Colon (tissue), 2 donors: ENCODE measurements around the gene PIK3AP1.
"Not testable (repeated sequence)": the region's sequence is repeated elsewhere in the genome, so short reads cannot be mapped to it uniquely, and the experiment has no call there.

ENCODE experiments used
- FAIRE-seq: peaks from 2 replicates; lab custom pipeline; 2012; peaks lifted over from hg19 to GRCh38; lab: Jason Lieb, UNC
- donor health status: control.
- donor health status: control.

The PIK3AP1 gene

GRCh38 chr10:96695975-96696634, 24.2 kb downstream of the PIK3AP1 start:
- FAIRE-seq: no peak

DNA sequence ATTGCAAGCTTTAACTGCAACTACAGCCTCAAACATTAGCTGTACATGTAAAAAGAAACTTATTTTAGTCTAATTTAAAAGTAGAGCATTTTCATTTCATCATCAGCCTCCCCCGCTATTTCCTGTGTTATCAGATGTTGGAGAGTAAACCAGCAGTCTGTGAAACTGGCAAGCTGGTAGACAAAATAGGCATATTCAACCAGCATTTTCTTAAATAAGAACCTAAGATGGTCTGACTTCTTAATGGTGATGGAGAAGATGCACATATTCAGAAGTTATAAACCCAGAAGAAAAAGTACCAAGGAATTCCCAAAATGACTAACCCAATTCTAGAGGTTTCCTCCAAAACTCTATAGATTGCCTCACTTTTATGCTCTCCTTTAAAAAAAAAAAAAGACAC, 24.9 kb downstream of the PIK3AP1 start:
- no peak for FAIRE-seq

GRCh38 chr10:96693431-96693830, 26.9 kb downstream of the PIK3AP1 start:
- no peak for FAIRE-seq

DNA sequence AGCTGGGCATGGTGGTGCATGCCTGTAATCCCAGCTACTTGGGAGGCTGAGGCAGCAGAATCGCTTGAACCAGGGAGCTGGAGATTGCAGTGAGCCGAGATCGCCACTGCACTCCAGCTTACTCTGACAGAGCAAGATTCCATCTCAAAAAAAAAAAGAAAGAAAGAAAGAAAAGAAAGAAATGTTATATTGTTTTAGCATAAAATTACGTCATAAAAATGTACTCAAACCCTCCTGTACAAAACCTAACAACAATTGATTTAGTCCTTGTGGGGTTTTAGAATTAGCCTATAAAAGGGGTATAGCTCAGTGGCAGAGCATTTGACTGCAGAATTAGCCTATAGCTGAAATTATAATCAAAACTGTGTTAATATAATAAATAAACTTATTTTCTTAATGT, 27.9 kb downstream of the PIK3AP1 start:
- FAIRE-seq: no peak

- FAIRE-seq: no peak
These were observed 28.6 kb downstream of the PIK3AP1 start for GRCh38 chr10:96691761-96692160.

GRCh38 chr10:96690755-96691730, 29.3 kb downstream of the PIK3AP1 start:
- no peak for FAIRE-seq

DNA sequence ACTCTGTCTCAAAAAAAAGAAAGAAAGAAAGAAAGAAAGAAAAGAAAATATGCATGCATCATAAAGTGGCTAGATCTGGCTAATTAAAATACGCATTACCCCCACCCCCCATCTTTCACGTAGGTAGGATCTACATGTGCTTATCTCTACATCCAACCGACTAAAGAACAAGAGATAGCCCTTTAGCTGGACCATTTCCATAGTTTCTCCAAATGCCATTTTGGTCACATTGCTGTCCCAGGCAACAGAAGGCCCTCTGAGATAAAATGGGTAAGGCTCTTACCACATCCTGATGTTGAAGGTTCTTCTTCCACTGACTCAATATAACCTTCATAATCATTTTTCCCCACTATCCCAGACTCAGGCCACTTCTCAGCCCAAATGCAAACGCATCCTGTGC, 31.5 kb downstream of the PIK3AP1 start:
- FAIRE-seq: no peak

DNA sequence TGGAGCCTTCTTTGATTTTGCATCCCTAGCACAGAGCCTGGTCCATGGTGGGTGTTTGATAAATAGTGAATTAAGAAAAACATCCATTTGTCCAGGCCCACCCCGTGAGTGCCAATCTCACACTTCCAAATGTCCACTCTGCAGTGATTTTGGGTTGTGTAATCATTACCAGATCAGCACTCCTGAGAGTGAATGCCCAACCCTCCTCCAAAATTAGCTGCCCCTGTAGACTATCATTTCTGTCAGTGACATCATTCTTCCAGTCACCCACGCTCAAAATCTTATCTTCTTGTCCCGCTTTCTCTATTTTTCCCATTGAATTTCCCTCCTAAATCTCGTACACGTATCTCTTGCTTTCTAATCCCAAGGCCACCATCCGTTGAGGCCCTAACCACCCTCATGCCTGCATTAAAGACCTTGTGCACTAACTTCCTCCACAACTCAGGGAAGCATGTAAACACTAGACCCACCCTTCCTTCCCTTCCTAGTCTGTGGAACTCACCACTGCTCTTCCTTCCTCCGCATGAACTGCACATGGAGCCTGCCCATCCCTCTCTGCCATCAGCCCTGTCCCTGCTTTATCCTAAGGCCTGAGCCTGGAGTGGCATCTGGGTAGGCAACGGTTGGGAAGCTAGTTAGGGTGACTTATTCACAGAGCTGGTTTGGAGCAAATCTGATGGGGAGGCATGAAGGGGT, 32.8 kb downstream of the PIK3AP1 start:
- FAIRE-seq: no peak

DNA sequence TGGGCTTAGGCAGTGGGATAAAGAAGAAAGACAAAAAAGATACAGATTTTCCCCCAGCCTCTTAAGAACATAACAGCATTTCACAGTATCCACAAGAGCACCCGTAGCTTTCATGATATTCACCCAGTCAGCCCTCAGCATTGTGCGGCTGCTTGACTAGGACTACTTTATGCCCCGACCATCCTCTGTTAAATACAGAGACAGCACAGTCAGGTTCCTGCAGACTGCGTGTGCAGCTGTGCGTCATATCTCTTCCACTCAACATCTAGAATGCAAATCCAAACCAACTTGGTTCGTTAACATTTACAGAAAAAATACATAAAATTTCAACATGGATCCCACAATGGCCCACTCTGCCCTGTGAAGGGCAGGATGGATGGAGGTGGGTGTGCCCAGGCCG, 33.8 kb downstream of the PIK3AP1 start:
- no peak for FAIRE-seq

- no peak for FAIRE-seq
These were observed 35.0 kb downstream of the PIK3AP1 start for GRCh38 chr10:96685306-96685705.

DNA sequence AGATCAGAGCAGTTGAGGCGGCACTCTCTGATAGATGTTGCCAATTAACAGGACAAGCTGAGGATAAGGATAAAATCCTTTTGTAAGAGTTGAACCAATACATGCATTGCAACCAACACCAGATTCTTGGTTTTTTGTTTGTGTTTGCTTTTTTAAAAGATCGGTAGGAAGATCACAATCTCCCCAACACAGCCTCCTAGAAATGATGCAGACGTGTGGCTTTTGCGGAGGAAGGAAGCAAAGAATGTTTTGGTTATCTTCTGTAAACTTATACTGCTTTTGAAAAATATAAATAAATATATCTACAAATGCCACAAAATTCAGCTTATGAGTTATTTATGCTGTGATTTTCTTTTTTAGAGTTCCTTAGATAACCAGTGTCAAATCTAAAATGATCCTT, 35.5 kb downstream of the PIK3AP1 start:
- no peak for FAIRE-seq

DNA sequence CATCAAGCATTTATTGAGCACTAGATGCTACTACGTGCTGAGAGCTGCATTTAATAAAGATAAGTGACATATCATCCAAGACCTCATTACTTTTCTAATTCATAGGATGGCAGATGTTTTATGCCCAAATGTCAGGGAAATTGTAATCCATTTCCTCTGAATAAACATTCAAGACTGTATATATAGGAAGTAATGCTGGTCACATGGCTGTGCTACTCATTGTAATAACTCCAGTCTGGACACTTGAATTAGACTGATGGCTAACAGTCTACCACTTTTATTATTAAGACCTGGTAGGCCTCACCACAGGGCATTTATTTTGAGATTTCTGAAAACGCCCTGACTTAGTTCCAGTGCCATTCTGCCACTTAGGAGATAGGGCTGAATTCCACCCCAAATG, 36.6 kb downstream of the PIK3AP1 start:
- no peak for FAIRE-seq

- FAIRE-seq: no peak
These were observed 37.2 kb downstream of the PIK3AP1 start for GRCh38 chr10:96683065-96683464.

GRCh38 chr10:96681524-96681923, 38.8 kb downstream of the PIK3AP1 start:
- no peak for FAIRE-seq

GRCh38 chr10:96680463-96680862, 39.9 kb downstream of the PIK3AP1 start:
- FAIRE-seq: not testable (repeated sequence)

DNA sequence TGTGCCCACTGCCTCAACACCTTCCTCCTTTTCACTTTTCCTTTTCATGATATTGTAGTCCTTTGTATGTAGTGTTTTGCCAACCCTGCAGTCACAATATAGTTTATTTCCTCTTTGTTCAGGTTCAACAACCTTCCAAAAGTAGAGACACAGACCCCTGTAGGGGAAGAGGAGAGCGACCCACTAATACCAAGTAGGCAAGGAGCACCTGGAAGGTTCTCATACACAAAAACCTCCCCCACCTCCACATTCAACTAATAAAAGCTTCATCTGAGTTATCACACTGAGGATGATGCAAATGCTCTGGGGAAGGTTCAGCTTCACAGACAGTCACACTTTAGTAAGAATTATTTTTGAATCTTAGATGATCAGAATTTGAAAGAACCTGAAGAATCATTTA, 41.6 kb downstream of the PIK3AP1 start:
- no peak for FAIRE-seq

DNA sequence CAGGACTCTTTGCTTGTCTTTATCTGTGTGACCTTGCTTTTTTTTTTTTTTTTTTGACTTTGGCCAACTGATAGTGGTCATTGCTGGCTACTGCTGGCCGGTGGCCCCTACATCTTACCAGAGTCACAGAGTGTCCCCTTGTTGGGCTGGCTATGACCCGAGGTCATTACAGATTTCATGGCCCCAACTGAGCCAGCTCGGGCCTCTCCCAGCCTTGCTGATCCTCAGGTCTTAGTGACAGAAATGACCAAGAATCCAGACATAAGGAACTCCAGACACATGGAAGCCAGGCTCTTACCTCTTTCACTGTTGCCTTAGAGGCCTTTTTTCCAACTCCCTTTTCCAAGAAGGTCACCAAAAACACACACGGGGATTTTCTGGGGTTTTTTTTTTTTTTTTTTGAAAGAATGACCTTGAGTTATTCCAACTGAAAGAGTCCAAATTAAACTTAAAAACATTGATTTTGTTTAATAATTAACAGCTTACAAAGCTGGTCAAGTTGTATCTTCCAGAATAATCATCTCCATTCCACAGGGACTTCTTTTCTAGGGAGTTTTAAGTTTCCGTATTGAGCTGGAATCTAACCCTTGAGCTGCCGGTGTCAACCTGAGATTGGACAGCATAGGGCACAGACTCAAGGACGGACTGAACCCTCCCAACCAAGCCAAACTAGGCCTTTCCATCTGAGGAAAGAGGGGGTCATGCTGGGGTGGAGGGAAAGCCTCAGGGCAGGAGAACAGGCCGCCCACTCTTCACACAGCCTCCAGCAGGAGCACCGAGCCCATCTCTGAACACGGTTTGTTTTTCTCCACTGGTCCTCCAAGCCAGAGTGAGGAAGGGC, 43.8 kb downstream of the PIK3AP1 start:
- no peak for FAIRE-seq

DNA sequence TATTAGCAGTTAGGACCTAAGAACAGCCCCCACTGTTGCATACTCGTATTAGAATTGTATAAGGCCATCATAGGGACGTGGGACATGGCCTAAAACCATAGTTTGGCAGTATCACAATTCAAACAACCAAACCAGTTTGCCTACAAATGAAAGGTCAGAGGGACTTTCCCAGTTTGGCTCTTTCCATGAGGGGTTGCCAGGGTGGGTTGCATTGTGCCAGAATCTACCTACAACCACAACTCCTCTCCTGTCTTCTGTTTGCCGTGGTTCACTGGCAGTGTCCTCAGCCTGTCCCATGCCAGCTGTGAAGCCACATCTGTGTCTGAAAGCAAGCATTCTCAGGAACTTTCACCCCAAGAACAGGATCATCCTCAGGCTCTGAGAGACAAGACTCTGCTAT, 44.5 kb downstream of the PIK3AP1 start:
- FAIRE-seq: no peak

- FAIRE-seq: no peak
These were observed 46.8 kb downstream of the PIK3AP1 start for GRCh38 chr10:96673318-96674099.

DNA sequence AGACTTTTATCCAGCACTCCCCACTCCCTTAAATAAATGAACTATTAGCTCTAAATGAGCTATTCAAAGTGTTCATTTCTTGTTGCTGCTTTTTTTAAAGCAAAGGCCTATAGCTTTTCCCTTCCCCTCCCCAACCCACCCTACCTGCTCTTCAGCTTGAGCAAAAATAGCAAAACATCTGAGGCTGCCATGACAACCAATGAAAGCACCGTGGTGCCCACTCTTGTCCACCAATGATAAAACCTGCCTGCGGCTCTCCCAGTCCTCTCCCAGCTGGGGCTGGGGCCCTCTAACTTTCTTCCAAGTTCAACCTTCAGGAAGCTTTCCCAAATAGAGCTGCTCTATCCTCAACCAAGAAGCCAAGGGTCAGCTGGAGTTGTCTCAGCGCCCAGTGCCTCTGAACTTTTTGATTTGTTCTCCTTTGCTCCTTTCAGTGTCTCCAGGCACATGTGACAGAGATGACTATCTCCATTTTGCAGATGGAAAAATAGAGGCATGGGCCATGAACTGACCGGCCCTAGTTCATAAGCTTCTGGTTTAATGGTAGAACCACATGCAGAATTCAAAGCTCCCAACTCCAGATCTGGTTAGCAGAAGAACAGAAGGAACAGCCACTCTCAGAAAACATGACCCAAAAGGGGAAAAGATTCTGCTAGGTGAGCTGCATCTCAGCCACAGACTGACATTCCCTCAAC, 47.7 kb downstream of the PIK3AP1 start:
- FAIRE-seq: no peak
